Chondrocyte (in vitro differentiated cells): ENCODE data around the gene WASF1. TPM values are rescaled to one million over a fixed set of nuclear protein-coding genes. Genes with fewer than 3 reads are reported as not detected.

ENCODE experiments used
- DNase-seq: peaks from one replicate; pipeline ENCODE4 v3.0.0; 2021; ENCODE audit warnings: mixed read lengths, low spot score
- H3K27ac Mint-ChIP-seq: one replicate; pipeline ENCODE4 v1.8.0; 2021; ENCODE audit warnings: mild to moderate bottlenecking, moderate library complexity, mixed read lengths; ENCODE audit not compliant: unreplicated experiment
- H3K27me3 Mint-ChIP-seq: 2 replicates; pipeline ENCODE4 v1.8.0; 2021; ENCODE audit warnings: low read depth, mixed read lengths
- H3K36me3 Mint-ChIP-seq: 2 replicates; pipeline ENCODE4 v1.8.0; 2021; ENCODE audit warnings: low read depth, mixed read lengths
- H3K4me1 Mint-ChIP-seq: 2 replicates; pipeline ENCODE4 v1.8.0; 2021; ENCODE audit warnings: low read depth, mild to moderate bottlenecking, mixed read lengths
- H3K4me3 Mint-ChIP-seq: one replicate; pipeline ENCODE4 v1.8.0; 2021; ENCODE audit warnings: mild to moderate bottlenecking, moderate library complexity, mixed read lengths; ENCODE audit not compliant: unreplicated experiment
- H3K9me3 Mint-ChIP-seq: 2 replicates; pipeline ENCODE4 v1.8.0; 2021; ENCODE audit warnings: low read depth, mixed read lengths
- CTCF ChIP-seq: fragments of 200-600 bp; sonication (generic); IDR thresholded peaks from 2 replicates; pipeline ENCODE4 v1.5.0; 2021; ENCODE audit warnings: antibody characterized with exemption, mild to moderate bottlenecking, moderate library complexity
- total RNA-seq: library from RNA; stranded (reverse); gene quantifications from 3 replicates; pipeline ENCODE4 v1.2.1, GENCODE V29; 2021

WASF1 gene
- total RNA-seq, 1 donor from 2014 or later, result 22.9 TPM

- TF ChIP-seq CTCF, result no peak
- peaks cover 20% of the 10 kb centered on the region for H3K4me1 Mint-ChIP-seq
- peaks cover 4% of the 10 kb centered on the region for H3K36me3 Mint-ChIP-seq
- no peak overlapping the region for H3K27ac Mint-ChIP-seq
- H3K9me3 Mint-ChIP-seq, result peaks cover 4% of the 10 kb centered on the region
- DNase-seq, result no peak
- H3K27me3 Mint-ChIP-seq, result no peaks in the 10 kb centered on the region
- no peak overlapping the region for H3K4me3 Mint-ChIP-seq
These were observed 84.4 kb downstream of the WASF1 start for GRCh38 chr6:110095101-110095500.

GRCh38 chr6:110093981-110094380 is 85.5 kb downstream of the WASF1 start:
- no peak for DNase-seq
- Mint-ChIP-seq H3K36me3 (peaks cover 6% of the 10 kb centered on the region), H3K9me3 (peaks cover 7% of the 10 kb centered on the region), H3K4me1 (peaks cover 20% of the 10 kb centered on the region), H3K27ac (no peak overlapping the region), H3K4me3 (no peak overlapping the region), H3K27me3 (no peaks in the 10 kb centered on the region)
- no peak for TF ChIP-seq CTCF

- H3K4me1 Mint-ChIP-seq, result peaks cover 1% of the 10 kb centered on the region
- DNase-seq, result no peak
- no peak overlapping the region for H3K4me3 Mint-ChIP-seq
- H3K27me3 Mint-ChIP-seq, result no peaks in the 10 kb centered on the region
- H3K9me3 Mint-ChIP-seq, result peaks cover 7% of the 10 kb centered on the region
- H3K36me3 Mint-ChIP-seq, result peaks cover 3% of the 10 kb centered on the region
- TF ChIP-seq CTCF, result no peak
- no peak overlapping the region for H3K27ac Mint-ChIP-seq
These were observed 88.6 kb downstream of the WASF1 start for GRCh38 chr6:110090876-110091275.

GRCh38 chr6:110089323-110089722 is 90.1 kb downstream of the WASF1 start:
- Mint-ChIP-seq H3K9me3 (peaks cover 7% of the 10 kb centered on the region), H3K36me3 (peaks cover 3% of the 10 kb centered on the region), H3K4me3 (no peak overlapping the region), H3K4me1 (no peaks in the 10 kb centered on the region), H3K27me3 (no peaks in the 10 kb centered on the region), H3K27ac (no peak overlapping the region)
- TF ChIP-seq CTCF, result no peak
- DNase-seq, result no peak

- no peak overlapping the region for H3K27ac Mint-ChIP-seq
- no peaks in the 10 kb centered on the region for H3K4me1 Mint-ChIP-seq
- H3K27me3 Mint-ChIP-seq, result no peaks in the 10 kb centered on the region
- H3K36me3 Mint-ChIP-seq, result peaks cover 3% of the 10 kb centered on the region
- no peak for TF ChIP-seq CTCF
- H3K4me3 Mint-ChIP-seq, result no peak overlapping the region
- DNase-seq, result no peak
- H3K9me3 Mint-ChIP-seq, result peaks cover 4% of the 10 kb centered on the region
These were observed 94.2 kb downstream of the WASF1 start for GRCh38 chr6:110085285-110085684.
